T-cell (primary cell): ENCODE data around the gene OR4A15. TPM values are rescaled to one million over a fixed set of nuclear protein-coding genes. Genes with fewer than 3 reads are reported as not detected.

ENCODE experiments used
- ATAC-seq, 4 experiments: fragments of 200-7000 bp in 3 of 4; fragments of 150-1000 bp in 1 of 4; cut with Tn5 transposase; replicated peaks in 1 of 4; 1 replicate in 3 of 4; 2 replicates in 1 of 4; pipeline ENCODE4 v1.10.0; 2021; ENCODE audit warnings: moderate library complexity in 3 of 4, mild to moderate bottlenecking in 2 of 4, moderate number of reproducible peaks in 1 of 4
- CTCF ChIA-PET, 2 donors: fragments of 300-600 bp; sonication (Branson Sonifier 250); formaldehyde crosslinking; loops; one replicate each; lab custom pipeline; 2022; ENCODE audit warnings: antibody characterized with exemption in 2 of 2; lab: Charles Lee
- POLR2A ChIA-PET, 2 donors: fragments of 300-600 bp; sonication (Branson Sonifier 250); formaldehyde crosslinking; loops; one replicate each; lab custom pipeline; 2022; ENCODE audit warnings: antibody characterized with exemption in 2 of 2; lab: Charles Lee
- DNase-seq, 35 experiments: peaks; one replicate each; pipeline versions ENCODE4 v3.0.0 to v3.0.0-alpha.2; 2013 to 2023
- H3K27ac ChIP-seq: one replicate; pipeline ENCODE4 v1.5.1; 2013; ENCODE audit warnings: low read length
- H3K27me3 ChIP-seq, 2 experiments: replicated peaks in 1 of 2; 1 replicate in 1 of 2; 2 replicates in 1 of 2; pipeline versions ENCODE4 v1.6.1 to v1.7.0; 2013; ENCODE audit warnings: low read length in 1 of 2, mixed read lengths in 1 of 2; ENCODE audit not compliant: control insufficient read depth in 2 of 2, insufficient read depth in 2 of 2; ENCODE audit errors: extremely low read depth in 1 of 2
- H3K36me3 ChIP-seq, 2 donors: 1 replicate in 1 of 2; 2 replicates in 1 of 2; pipeline versions ENCODE4 v1.6.1 to v1.7.0; 2013; ENCODE audit warnings: low read length in 1 of 2; ENCODE audit not compliant: control insufficient read depth in 2 of 2, insufficient read depth in 1 of 2; ENCODE audit errors: extremely low read depth in 1 of 2
- H3K4me1 ChIP-seq, 2 experiments: 1 replicate in 1 of 2; 2 replicates in 1 of 2; pipeline versions ENCODE4 v1.6.1 to v1.7.0; 2013; ENCODE audit warnings: low read length in 2 of 2, mixed read lengths in 1 of 2; ENCODE audit not compliant: insufficient read depth in 2 of 2, control insufficient read depth in 1 of 2; ENCODE audit errors: extremely low read depth in 1 of 2
- H3K4me3 ChIP-seq, 2 donors: 1 replicate in 1 of 2; 2 replicates in 1 of 2; pipeline versions ENCODE4 v1.5.1 to v1.7.0; 2013; ENCODE audit warnings: mild to moderate bottlenecking in 2 of 2, low read length in 1 of 2, moderate library complexity in 1 of 2; ENCODE audit not compliant: control insufficient read depth in 1 of 2; ENCODE audit errors: extremely low read depth in 1 of 2
- H3K9me3 ChIP-seq: 2 replicates; pipeline ENCODE4 v1.7.0; 2013
- H3K27ac Mint-ChIP-seq, 2 donors: one replicate each; pipeline ENCODE4 v1.8.0; 2020 to 2021; ENCODE audit warnings: mild to moderate bottlenecking in 2 of 2, mixed read lengths in 2 of 2
- H3K27me3 Mint-ChIP-seq, 2 donors: one replicate each; pipeline ENCODE4 v1.8.0; 2021 to 2022; ENCODE audit warnings: mixed read lengths in 2 of 2
- H3K36me3 Mint-ChIP-seq: one replicate; pipeline ENCODE4 v1.8.0; 2021; ENCODE audit warnings: mixed read lengths
- H3K4me1 Mint-ChIP-seq, 3 donors: one replicate each; pipeline ENCODE4 v1.8.0; 2020 to 2022; ENCODE audit warnings: mixed read lengths in 3 of 3, mild to moderate bottlenecking in 1 of 3
- H3K4me3 Mint-ChIP-seq, 3 donors: one replicate each; pipeline ENCODE4 v1.8.0; 2020 to 2022; ENCODE audit warnings: mild to moderate bottlenecking in 3 of 3, mixed read lengths in 3 of 3, moderate library complexity in 3 of 3
- H3K9me3 Mint-ChIP-seq, 3 donors: one replicate each; pipeline ENCODE4 v1.8.0; 2020 to 2022; ENCODE audit warnings: mixed read lengths in 3 of 3
- WGBS: methylation state at CpG from one replicate; pipeline ENCODE4 v1.1.5; 2013; ENCODE audit warnings: missing lambda C conversion rate; ENCODE audit not compliant: insufficient coverage; 5-methylcytosine and 5-hydroxymethylcytosine counted together
- total RNA-seq, 35 experiments: library from RNA in 6 of 35; stranded (reverse) in 6 of 35; fragments of 120-200 nt in 1 of 35; gene quantifications; one replicate each; pipeline versions ENCODE4 v1.2.1 to v1.2.4 and lab custom pipeline; 2013 to 2026

Gene OR4A15
- not detected for total RNA-seq
- not detected for total RNA-seq (2013)
- 0 reads per million in 29 experiments for total RNA-seq (lab: John Stamatoyannopoulos, UW)

GRCh38 chr11:55367674-55368073, at the start of gene OR4A15:
TSS of gene OR4A15 (plus strand) at chr11:55367974. CDS start at chr11:55367974, 0 bp downstream.
- H3K27me3 ChIP-seq, result no peaks in the 10 kb centered on the region
- H3K9me3 Mint-ChIP-seq, result peaks cover 9 to 35% (median 33%) of the 10 kb centered on the region in 3 donors
- H3K4me3 Mint-ChIP-seq, result no peak within 1 kb of the TSS
- no peaks in the 10 kb centered on the region for H3K4me1 Mint-ChIP-seq
- H3K4me3 ChIP-seq, result no peak within 1 kb of the TSS
- H3K9me3 ChIP-seq, result no peaks in the 10 kb centered on the region
- no peak within 1 kb of the TSS for H3K27ac Mint-ChIP-seq
- no peaks in the 10 kb centered on the region for H3K27me3 Mint-ChIP-seq
- H3K27ac ChIP-seq, result no peak within 1 kb of the TSS
- ChIA-PET CTCF (no interaction called here), POLR2A (no interaction called here)
- ATAC-seq (no peak), DNase-seq (no peak)
- no peaks in the 10 kb centered on the region for H3K36me3 ChIP-seq
- 80% methylated on average over 1 of the region's 4 CpGs for WGBS
- no peaks in the 10 kb centered on the region for H3K36me3 Mint-ChIP-seq
- H3K4me1 ChIP-seq, result no peaks in the 10 kb centered on the region

- no CpG with 5 or more reads among the region's 1 CpG for WGBS
- ATAC-seq, result no peak
Observed at GRCh38 chr11:55324500-55324899, 43.3 kb upstream of the OR4A15 start.

GRCh38 chr11:55342901-55343300, 24.9 kb upstream of the OR4A15 start, which contains the start of gene OR4A16:
TSS of gene OR4A16 (plus strand) at chr11:55343201. CDS start at chr11:55343201, 0 bp downstream.
- POLR2A ChIA-PET, result no interaction called here
- H3K27ac Mint-ChIP-seq, result no peak within 1 kb of the TSS
- H3K4me1 ChIP-seq, result no peaks in the 10 kb centered on the region
- H3K9me3 Mint-ChIP-seq, result peaks cover 10 to 27% (median 24%) of the 10 kb centered on the region in 3 donors
- H3K36me3 ChIP-seq, result no peaks in the 10 kb centered on the region
- WGBS, result no CpG with 5 or more reads among the region's 3 CpGs
- H3K4me3 ChIP-seq, result no peak within 1 kb of the TSS
- H3K27ac ChIP-seq, result no peak within 1 kb of the TSS
- ATAC-seq, result no peak
- peaks cover 5% of the 10 kb centered on the region for H3K9me3 ChIP-seq
- no peak within 1 kb of the TSS for H3K4me3 Mint-ChIP-seq
- no peaks in the 10 kb centered on the region for H3K27me3 Mint-ChIP-seq
- H3K4me1 Mint-ChIP-seq, result no peaks in the 10 kb centered on the region
- DNase-seq, result no peak
- no peaks in the 10 kb centered on the region for H3K27me3 ChIP-seq
- CTCF ChIA-PET, result no interaction called here
- H3K36me3 Mint-ChIP-seq, result no peaks in the 10 kb centered on the region

More at GRCh38 chr11:55324500-55324899, 43.3 kb upstream of the OR4A15 start:
- Histone ChIP-seq H3K36me3 (no peaks in the 10 kb centered on the region), H3K4me1 (no peaks in the 10 kb centered on the region), H3K9me3 (peaks cover 3% of the 10 kb centered on the region), H3K27ac (no peak overlapping the region), H3K27me3 (no peaks in the 10 kb centered on the region), H3K4me3 (no peak overlapping the region)
- no peaks in the 10 kb centered on the region for H3K27me3 Mint-ChIP-seq
- H3K27ac Mint-ChIP-seq, result no peak overlapping the region
- ChIA-PET POLR2A (no interaction called here), CTCF (no interaction called here)
- H3K36me3 Mint-ChIP-seq, result no peaks in the 10 kb centered on the region
- no peak for DNase-seq
- H3K9me3 Mint-ChIP-seq, result peaks cover 6 to 29% (median 18%) of the 10 kb centered on the region in 3 donors
- no peaks in the 10 kb centered on the region for H3K4me1 Mint-ChIP-seq
- no peak overlapping the region for H3K4me3 Mint-ChIP-seq

DNA sequence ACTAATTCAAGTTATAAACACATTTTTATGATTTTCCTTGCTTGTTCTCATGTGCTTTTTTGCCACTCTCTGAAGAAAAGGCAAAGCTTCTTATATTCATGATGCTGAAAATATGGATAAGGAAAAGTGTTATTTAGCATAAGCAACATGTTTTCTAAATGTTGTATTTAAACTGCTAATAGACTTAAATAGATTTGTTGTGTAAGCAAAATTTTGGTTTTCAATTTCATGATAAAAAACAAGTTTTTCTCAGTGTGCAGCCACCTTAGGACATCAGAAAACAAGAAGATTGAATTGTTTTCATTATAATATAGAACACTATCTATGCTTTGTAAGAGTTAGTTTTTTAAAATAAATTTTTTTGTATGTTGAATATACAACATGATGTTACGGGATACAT, 22.5 kb upstream of the OR4A15 start:
- ChIA-PET POLR2A (no interaction called here), CTCF (no interaction called here)
- WGBS, result no CpG with 5 or more reads among the region's 1 CpG

DNA sequence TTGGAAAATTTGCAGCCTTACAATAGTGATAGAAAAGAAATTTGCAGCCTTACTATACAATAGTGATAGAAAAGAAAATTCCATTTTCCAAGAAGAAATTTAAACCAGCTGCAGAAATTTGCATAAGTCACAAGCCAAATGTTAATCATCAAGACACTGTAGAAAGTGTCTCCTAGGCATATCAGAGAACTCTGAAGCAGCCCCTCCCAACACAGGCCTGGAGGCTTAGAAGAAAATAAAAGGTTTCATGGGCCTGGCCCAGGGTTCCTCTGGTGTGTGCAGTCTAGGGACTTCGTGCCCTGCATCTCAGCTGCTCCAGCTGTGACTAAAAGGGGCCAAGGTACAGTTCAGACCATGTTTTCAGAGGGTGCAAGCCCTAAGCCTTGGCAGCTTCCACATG, 18.7 kb upstream of the OR4A15 start:
- Mint-ChIP-seq H3K36me3 (no peaks in the 10 kb centered on the region), H3K4me3 (no peak overlapping the region), H3K27ac (no peak overlapping the region), H3K27me3 (no peaks in the 10 kb centered on the region), H3K9me3 (peaks cover 10 to 36% (median 20%) of the 10 kb centered on the region in 3 donors), H3K4me1 (no peaks in the 10 kb centered on the region)
- DNase-seq (no peak), ATAC-seq (no peak)
- H3K36me3 ChIP-seq, result no peaks in the 10 kb centered on the region
- WGBS, result 6% methylated on average over 1 of the region's 1 CpG
- H3K27me3 ChIP-seq, result no peaks in the 10 kb centered on the region
- POLR2A ChIA-PET, result no interaction called here
- CTCF ChIA-PET, result no interaction called here
- H3K4me1 ChIP-seq, result no peaks in the 10 kb centered on the region
- no peak overlapping the region for H3K4me3 ChIP-seq
- no peak overlapping the region for H3K27ac ChIP-seq
- H3K9me3 ChIP-seq, result peaks cover 6% of the 10 kb centered on the region

More for the DNA sequence above, 22.5 kb upstream of the OR4A15 start:
- no peak overlapping the region for H3K27ac Mint-ChIP-seq
- Histone ChIP-seq H3K9me3 (peaks cover 7% of the 10 kb centered on the region), H3K27me3 (no peaks in the 10 kb centered on the region), H3K27ac (no peak overlapping the region), H3K36me3 (no peaks in the 10 kb centered on the region), H3K4me1 (no peaks in the 10 kb centered on the region), H3K4me3 (no peak overlapping the region)
- no peak overlapping the region for H3K4me3 Mint-ChIP-seq
- no peaks in the 10 kb centered on the region for H3K27me3 Mint-ChIP-seq
- peaks cover 12 to 38% (median 25%) of the 10 kb centered on the region in 3 donors for H3K9me3 Mint-ChIP-seq
- no peaks in the 10 kb centered on the region for H3K4me1 Mint-ChIP-seq
- no peaks in the 10 kb centered on the region for H3K36me3 Mint-ChIP-seq
- ATAC-seq (no peak), DNase-seq (no peak)

GRCh38 chr11:55357560-55358184, 10.1 kb upstream of the OR4A15 start:
- H3K4me3 Mint-ChIP-seq, result no peak overlapping the region
- DNase-seq, result no peak
- H3K36me3 ChIP-seq, result no peaks in the 10 kb centered on the region
- 0% methylated on average over 1 of the region's 1 CpG for WGBS
- H3K4me1 ChIP-seq, result no peaks in the 10 kb centered on the region
- no peak overlapping the region for H3K4me3 ChIP-seq
- CTCF ChIA-PET, result no interaction called here
- no peaks in the 10 kb centered on the region for H3K9me3 ChIP-seq
- no peaks in the 10 kb centered on the region for H3K27me3 ChIP-seq
- no peaks in the 10 kb centered on the region for H3K36me3 Mint-ChIP-seq
- H3K9me3 Mint-ChIP-seq, result peaks cover 23 to 56% (median 28%) of the 10 kb centered on the region in 3 donors
- no peak for ATAC-seq
- H3K4me1 Mint-ChIP-seq, result no peaks in the 10 kb centered on the region
- no peak overlapping the region for H3K27ac ChIP-seq
- POLR2A ChIA-PET, result no interaction called here
- no peak overlapping the region for H3K27ac Mint-ChIP-seq
- no peaks in the 10 kb centered on the region for H3K27me3 Mint-ChIP-seq
